HEK293 (cell line): Measurements from ENCODE around the gene ETNPPL.

Experiments
- BCL11A ChIP-seq: fragments of 450-650 bp; formaldehyde crosslinking; IDR thresholded peaks from 2 replicates; pipeline ENCODE4 v1.5.1; 2016; ENCODE audit warnings: low read depth, missing biosample characterization, missing genetic modification characterization
- CTCF ChIP-seq: fragments of 450-650 bp; formaldehyde crosslinking; IDR thresholded peaks from 2 replicates; pipeline ENCODE4 v1.5.1; 2016; ENCODE audit warnings: missing biosample characterization, missing genetic modification characterization
- TCF7L2 ChIP-seq: IDR thresholded peaks from 2 replicates; pipeline ENCODE4 v1.6.1; 2011; ENCODE audit warnings: low read depth, mild to moderate bottlenecking, inconsistent platforms, low read length, moderate library complexity, borderline replicate concordance
- ZBTB17 ChIP-seq: fragments of 450-650 bp; formaldehyde crosslinking; IDR thresholded peaks from 2 replicates; pipeline ENCODE4 v1.5.1; 2016; ENCODE audit warnings: missing biosample characterization, missing genetic modification characterization
- ZBTB44 ChIP-seq: fragments of 450-650 bp; IDR thresholded peaks from 2 replicates; pipeline ENCODE4 v1.5.1; 2018; ENCODE audit warnings: missing biosample characterization, mild to moderate bottlenecking, missing genetic modification characterization
- ZNF585B ChIP-seq: fragments of 450-650 bp; formaldehyde crosslinking; IDR thresholded peaks from 2 replicates; pipeline ENCODE4 v1.5.1; 2016; ENCODE audit warnings: missing biosample characterization, missing genetic modification characterization
- ZNF776 ChIP-seq: fragments of 450-650 bp; formaldehyde crosslinking; IDR thresholded peaks from 2 replicates; pipeline ENCODE4 v1.5.0; 2017; ENCODE audit warnings: missing biosample characterization, missing genetic modification characterization, borderline replicate concordance

- no peak for TF ChIP-seq BCL11A (tag by site-specific recombination)
- no peak for TF ChIP-seq ZNF585B (tag by site-specific recombination)
- TF ChIP-seq ZBTB17 (tag by site-specific recombination): no peak
- no peak for TF ChIP-seq CTCF (tag by site-specific recombination)
- TF ChIP-seq ZNF776 (tag by site-specific recombination): no peak
- no peak for TF ChIP-seq TCF7L2
- TF ChIP-seq ZBTB44 (tag by site-specific recombination): no peak
These were observed 20.1 kb downstream of the ETNPPL start for GRCh38 chr4:108742451-108743420.
